Measurements from ENCODE around the gene PIK3R6. TPM values are rescaled to one million over a fixed set of nuclear protein-coding genes. Genes with fewer than 3 reads are reported as not detected.

The PIK3R6 gene
- total and polyA plus RNA-seq, 2 donors (not counting 1 experiment from before 2014, with no cell fraction given), result 2.8 to 11.0 TPM

DNA sequence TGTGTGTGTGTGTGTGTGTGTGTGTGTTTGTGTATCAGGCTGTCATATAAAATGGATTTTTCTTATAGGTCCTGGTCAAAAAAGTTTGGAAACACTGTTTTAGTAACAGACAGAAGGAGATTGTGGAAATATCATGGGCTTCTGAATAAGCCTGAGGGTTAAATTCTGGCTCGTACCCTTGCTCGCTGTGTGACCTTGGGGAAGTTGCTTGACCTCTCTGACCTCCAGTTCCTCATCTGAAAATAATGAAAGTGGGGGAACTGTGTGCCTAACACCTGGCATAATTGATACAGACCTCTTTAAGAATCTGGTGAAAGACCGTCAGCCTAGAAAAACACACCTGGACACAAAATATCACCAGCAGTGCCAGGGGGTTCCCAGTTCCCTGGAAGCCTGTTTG, 25.6 kb upstream of the PIK3R6 start:
- Mint-ChIP-seq H3K9me3 (ENCODE audit: insufficient read depth) (no peaks in the 10 kb centered on the region), H3K27ac (no peak overlapping the region), H3K4me3 (no peak overlapping the region), H3K27me3 (no peaks in the 10 kb centered on the region), H3K4me1 (peaks cover 26% of the 10 kb centered on the region)
- no CpG with 5 or more reads among the region's 3 CpGs for WGBS (ENCODE audit: insufficient coverage)
- no peak overlapping the region for H3K4me2 ChIP-seq (replicated peaks; ENCODE audit: low read depth, low read length, poor library complexity, severe bottlenecking)
- H3K27me3 ChIP-seq (replicated peaks in 1 of 4; ENCODE audit: control extremely low read depth in 1 of 4, control insufficient read depth in 3 of 4, insufficient read depth in 4 of 4, low read length in 3 of 4), result no peaks in the 10 kb centered on the region
- ATAC-seq (ENCODE audit: low read depth) (no peak), DNase-seq (no peak)
- H3K4me1 ChIP-seq (ENCODE audit: control insufficient read depth in 2 of 2, insufficient read depth in 2 of 2, low read length in 2 of 2), result peaks cover 5 to 19% of the 10 kb centered on the region in 2 donors
- H3K27ac ChIP-seq (ENCODE audit: low read length in 2 of 2), result no peak overlapping the region
- POLR2A ChIA-PET, result interaction anchor here (1.1 kb wide), 1 partner anchor 35 kb away, joined by 7 read pairs; no protein-coding TSS in a partner anchor
- H3K36me3 ChIP-seq (replicated peaks in 1 of 2; ENCODE audit: control extremely low read depth in 1 of 2, control insufficient read depth in 1 of 2, extremely low read depth in 1 of 2, insufficient read depth in 2 of 2, low read length in 1 of 2), result peaks cover 0 to 74% of the 10 kb centered on the region in 2 experiments
- H3K9ac ChIP-seq (ENCODE audit: low read length), result no peak overlapping the region
- intact Hi-C loops (cut with micrococcal nuclease), result no loop called here
- H2AFZ ChIP-seq (ENCODE audit: insufficient read depth, low read depth, low read length, poor library complexity, severe bottlenecking), result no peak overlapping the region
- no peak for TF ChIP-seq EZH2 (IDR thresholded peaks at IDR 0.05; ENCODE audit: borderline replicate concordance, insufficient read depth, low read depth, low read length, poor library complexity, severe bottlenecking)
- TF ChIP-seq, protein P1, sequence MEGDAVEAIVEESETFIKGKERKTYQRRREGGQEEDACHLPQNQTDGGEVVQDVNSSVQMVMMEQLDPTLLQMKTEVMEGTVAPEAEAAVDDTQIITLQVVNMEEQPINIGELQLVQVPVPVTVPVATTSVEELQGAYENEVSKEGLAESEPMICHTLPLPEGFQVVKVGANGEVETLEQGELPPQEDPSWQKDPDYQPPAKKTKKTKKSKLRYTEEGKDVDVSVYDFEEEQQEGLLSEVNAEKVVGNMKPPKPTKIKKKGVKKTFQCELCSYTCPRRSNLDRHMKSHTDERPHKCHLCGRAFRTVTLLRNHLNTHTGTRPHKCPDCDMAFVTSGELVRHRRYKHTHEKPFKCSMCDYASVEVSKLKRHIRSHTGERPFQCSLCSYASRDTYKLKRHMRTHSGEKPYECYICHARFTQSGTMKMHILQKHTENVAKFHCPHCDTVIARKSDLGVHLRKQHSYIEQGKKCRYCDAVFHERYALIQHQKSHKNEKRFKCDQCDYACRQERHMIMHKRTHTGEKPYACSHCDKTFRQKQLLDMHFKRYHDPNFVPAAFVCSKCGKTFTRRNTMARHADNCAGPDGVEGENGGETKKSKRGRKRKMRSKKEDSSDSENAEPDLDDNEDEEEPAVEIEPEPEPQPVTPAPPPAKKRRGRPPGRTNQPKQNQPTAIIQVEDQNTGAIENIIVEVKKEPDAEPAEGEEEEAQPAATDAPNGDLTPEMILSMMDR (IDR thresholded peaks at IDR 0.05), result no peak
- CTCF ChIA-PET, result interaction anchor here (1.2 to 6.2 kb wide), 7 partner anchors 30 to 147 kb away, joined by 3 to 56 read pairs (median 18); partner anchors contain the start of gene MFSD6L
- H3K9me3 ChIP-seq (ENCODE audit: control extremely low read depth in 1 of 3, control insufficient read depth in 2 of 3, insufficient read depth in 1 of 3, low read length in 2 of 3), result no peaks in the 10 kb centered on the region
- H4K20me1 ChIP-seq (ENCODE audit: control insufficient read depth, insufficient read depth, low read length, poor library complexity, severe bottlenecking), result no peaks in the 10 kb centered on the region
- no peaks in the 10 kb centered on the region for H3K79me2 ChIP-seq (ENCODE audit: control insufficient read depth, insufficient read depth, low read length)
- H3K4me3 ChIP-seq (ENCODE audit: control extremely low read depth in 1 of 5, extremely low read depth in 1 of 5, insufficient read depth in 1 of 5, low read depth in 2 of 5, low read length in 4 of 5), result no peak overlapping the region

DNA sequence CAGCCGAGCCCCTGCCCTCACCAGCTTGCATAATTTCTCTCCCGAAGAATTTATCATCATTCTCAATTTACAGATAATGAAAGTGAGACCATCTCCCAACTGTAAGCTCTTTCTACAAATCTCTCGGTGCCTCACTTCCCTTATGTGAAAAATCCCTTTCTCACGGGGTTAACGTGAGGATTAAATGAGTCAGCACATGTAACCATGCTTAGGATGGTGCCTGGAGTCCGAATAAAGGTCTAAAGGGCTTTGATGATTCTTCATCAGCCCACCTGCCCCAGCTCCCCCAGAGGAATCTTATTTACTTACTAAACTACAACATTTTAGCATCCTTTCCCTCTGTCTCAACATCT, 24.8 kb upstream of the PIK3R6 start:
- ChIA-PET POLR2A (interaction anchor here (0.6 to 1.1 kb wide), 2 partner anchors 34 to 73 kb away, joined by 3 to 7 read pairs; partner anchors contain the start of gene PIK3R5), CTCF (interaction anchor here (1.0 to 6.2 kb wide), 4 partner anchors 31 to 146 kb away, joined by 3 to 56 read pairs (median 3); partner anchors contain the start of gene MFSD6L)
- Mint-ChIP-seq H3K4me3 (no peak overlapping the region), H3K9me3 (ENCODE audit: insufficient read depth) (no peaks in the 10 kb centered on the region), H3K4me1 (peaks cover 19% of the 10 kb centered on the region), H3K27ac (peak overlapping the region; percentile 67), H3K27me3 (no peaks in the 10 kb centered on the region)
- WGBS (ENCODE audit: insufficient coverage), result 85% methylated on average over 4 of the region's 6 CpGs
- Histone ChIP-seq H3K4me1 (ENCODE audit: control insufficient read depth in 2 of 2, insufficient read depth in 2 of 2, low read length in 2 of 2) (peaks cover 0 to 13% of the 10 kb centered on the region in 2 donors), H3K9me3 (ENCODE audit: control extremely low read depth in 1 of 3, control insufficient read depth in 2 of 3, insufficient read depth in 1 of 3, low read length in 2 of 3) (no peaks in the 10 kb centered on the region), H4K20me1 (ENCODE audit: control insufficient read depth, insufficient read depth, low read length, poor library complexity, severe bottlenecking) (no peaks in the 10 kb centered on the region), H2AFZ (ENCODE audit: insufficient read depth, low read depth, low read length, poor library complexity, severe bottlenecking) (no peak overlapping the region), H3K4me2 (replicated peaks; ENCODE audit: low read depth, low read length, poor library complexity, severe bottlenecking) (no peak overlapping the region), H3K36me3 (replicated peaks in 1 of 2; ENCODE audit: control extremely low read depth in 1 of 2, control insufficient read depth in 1 of 2, extremely low read depth in 1 of 2, insufficient read depth in 2 of 2, low read length in 1 of 2) (peaks cover 0 to 74% of the 10 kb centered on the region in 2 experiments), H3K79me2 (ENCODE audit: control insufficient read depth, insufficient read depth, low read length) (no peaks in the 10 kb centered on the region), H3K27ac (ENCODE audit: low read length in 2 of 2) (peak overlapping the region in 1 of 2 donors; percentile 27), H3K9ac (ENCODE audit: low read length) (no peak overlapping the region), H3K27me3 (replicated peaks in 1 of 4; ENCODE audit: control extremely low read depth in 1 of 4, control insufficient read depth in 3 of 4, insufficient read depth in 4 of 4, low read length in 3 of 4) (no peaks in the 10 kb centered on the region), H3K4me3 (ENCODE audit: control extremely low read depth in 1 of 5, extremely low read depth in 1 of 5, insufficient read depth in 1 of 5, low read depth in 2 of 5, low read length in 4 of 5) (no peak overlapping the region)
- intact Hi-C loops (cut with micrococcal nuclease), result no loop called here
- DNase-seq (no peak), ATAC-seq (ENCODE audit: low read depth) (no peak)
- TF ChIP-seq EZH2 (IDR thresholded peaks at IDR 0.05; ENCODE audit: borderline replicate concordance, insufficient read depth, low read depth, low read length, poor library complexity, severe bottlenecking), result no peak
- TF ChIP-seq, protein P1 (IDR thresholded peaks at IDR 0.05), result no peak

Measured in B cell (primary cell).